ENCODE results near the gene SLC45A2. TPM values are rescaled to one million over a fixed set of nuclear protein-coding genes. Genes with fewer than 3 reads are reported as not detected.

The SLC45A2 gene
- total and polyA plus RNA-seq, 2 of the 8 experiments (the other 6 are each of a cell fraction or from before 2014, with no cell fraction given): 0.09 TPM; not detected in 1

DNA sequence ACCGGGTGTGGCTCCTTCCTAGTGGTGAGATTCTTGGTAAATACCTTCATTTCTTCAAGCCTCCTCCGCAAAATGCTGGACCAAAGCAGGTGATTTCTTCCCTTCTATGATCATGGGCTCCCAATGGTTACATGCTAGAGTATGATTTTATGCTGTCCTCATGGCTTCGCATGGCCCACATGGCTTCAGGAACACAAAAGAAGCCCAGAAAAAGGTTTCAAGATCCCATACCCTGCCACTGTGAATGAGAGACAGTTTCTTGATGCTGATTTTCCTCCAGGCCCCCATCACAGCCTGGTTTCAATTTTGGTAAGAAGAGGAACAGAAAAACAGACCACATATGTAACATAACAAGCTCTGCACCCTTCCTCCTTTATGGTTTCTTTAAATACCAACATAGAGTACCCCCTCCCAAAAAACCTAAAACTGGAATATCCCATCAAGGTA is 50.7 kb downstream of the SLC45A2 start (continued):
- TF ChIP-seq, protein P1, sequence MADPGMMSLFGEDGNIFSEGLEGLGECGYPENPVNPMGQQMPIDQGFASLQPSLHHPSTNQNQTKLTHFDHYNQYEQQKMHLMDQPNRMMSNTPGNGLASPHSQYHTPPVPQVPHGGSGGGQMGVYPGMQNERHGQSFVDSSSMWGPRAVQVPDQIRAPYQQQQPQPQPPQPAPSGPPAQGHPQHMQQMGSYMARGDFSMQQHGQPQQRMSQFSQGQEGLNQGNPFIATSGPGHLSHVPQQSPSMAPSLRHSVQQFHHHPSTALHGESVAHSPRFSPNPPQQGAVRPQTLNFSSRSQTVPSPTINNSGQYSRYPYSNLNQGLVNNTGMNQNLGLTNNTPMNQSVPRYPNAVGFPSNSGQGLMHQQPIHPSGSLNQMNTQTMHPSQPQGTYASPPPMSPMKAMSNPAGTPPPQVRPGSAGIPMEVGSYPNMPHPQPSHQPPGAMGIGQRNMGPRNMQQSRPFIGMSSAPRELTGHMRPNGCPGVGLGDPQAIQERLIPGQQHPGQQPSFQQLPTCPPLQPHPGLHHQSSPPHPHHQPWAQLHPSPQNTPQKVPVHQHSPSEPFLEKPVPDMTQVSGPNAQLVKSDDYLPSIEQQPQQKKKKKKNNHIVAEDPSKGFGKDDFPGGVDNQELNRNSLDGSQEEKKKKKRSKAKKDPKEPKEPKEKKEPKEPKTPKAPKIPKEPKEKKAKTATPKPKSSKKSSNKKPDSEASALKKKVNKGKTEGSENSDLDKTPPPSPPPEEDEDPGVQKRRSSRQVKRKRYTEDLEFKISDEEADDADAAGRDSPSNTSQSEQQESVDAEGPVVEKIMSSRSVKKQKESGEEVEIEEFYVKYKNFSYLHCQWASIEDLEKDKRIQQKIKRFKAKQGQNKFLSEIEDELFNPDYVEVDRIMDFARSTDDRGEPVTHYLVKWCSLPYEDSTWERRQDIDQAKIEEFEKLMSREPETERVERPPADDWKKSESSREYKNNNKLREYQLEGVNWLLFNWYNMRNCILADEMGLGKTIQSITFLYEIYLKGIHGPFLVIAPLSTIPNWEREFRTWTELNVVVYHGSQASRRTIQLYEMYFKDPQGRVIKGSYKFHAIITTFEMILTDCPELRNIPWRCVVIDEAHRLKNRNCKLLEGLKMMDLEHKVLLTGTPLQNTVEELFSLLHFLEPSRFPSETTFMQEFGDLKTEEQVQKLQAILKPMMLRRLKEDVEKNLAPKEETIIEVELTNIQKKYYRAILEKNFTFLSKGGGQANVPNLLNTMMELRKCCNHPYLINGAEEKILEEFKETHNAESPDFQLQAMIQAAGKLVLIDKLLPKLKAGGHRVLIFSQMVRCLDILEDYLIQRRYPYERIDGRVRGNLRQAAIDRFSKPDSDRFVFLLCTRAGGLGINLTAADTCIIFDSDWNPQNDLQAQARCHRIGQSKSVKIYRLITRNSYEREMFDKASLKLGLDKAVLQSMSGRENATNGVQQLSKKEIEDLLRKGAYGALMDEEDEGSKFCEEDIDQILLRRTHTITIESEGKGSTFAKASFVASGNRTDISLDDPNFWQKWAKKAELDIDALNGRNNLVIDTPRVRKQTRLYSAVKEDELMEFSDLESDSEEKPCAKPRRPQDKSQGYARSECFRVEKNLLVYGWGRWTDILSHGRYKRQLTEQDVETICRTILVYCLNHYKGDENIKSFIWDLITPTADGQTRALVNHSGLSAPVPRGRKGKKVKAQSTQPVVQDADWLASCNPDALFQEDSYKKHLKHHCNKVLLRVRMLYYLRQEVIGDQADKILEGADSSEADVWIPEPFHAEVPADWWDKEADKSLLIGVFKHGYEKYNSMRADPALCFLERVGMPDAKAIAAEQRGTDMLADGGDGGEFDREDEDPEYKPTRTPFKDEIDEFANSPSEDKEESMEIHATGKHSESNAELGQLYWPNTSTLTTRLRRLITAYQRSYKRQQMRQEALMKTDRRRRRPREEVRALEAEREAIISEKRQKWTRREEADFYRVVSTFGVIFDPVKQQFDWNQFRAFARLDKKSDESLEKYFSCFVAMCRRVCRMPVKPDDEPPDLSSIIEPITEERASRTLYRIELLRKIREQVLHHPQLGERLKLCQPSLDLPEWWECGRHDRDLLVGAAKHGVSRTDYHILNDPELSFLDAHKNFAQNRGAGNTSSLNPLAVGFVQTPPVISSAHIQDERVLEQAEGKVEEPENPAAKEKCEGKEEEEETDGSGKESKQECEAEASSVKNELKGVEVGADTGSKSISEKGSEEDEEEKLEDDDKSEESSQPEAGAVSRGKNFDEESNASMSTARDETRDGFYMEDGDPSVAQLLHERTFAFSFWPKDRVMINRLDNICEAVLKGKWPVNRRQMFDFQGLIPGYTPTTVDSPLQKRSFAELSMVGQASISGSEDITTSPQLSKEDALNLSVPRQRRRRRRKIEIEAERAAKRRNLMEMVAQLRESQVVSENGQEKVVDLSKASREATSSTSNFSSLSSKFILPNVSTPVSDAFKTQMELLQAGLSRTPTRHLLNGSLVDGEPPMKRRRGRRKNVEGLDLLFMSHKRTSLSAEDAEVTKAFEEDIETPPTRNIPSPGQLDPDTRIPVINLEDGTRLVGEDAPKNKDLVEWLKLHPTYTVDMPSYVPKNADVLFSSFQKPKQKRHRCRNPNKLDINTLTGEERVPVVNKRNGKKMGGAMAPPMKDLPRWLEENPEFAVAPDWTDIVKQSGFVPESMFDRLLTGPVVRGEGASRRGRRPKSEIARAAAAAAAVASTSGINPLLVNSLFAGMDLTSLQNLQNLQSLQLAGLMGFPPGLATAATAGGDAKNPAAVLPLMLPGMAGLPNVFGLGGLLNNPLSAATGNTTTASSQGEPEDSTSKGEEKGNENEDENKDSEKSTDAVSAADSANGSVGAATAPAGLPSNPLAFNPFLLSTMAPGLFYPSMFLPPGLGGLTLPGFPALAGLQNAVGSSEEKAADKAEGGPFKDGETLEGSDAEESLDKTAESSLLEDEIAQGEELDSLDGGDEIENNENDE (IDR thresholded peaks at IDR 0.05; ENCODE audit: insufficient replicate concordance, low read length): no peak
- TF ChIP-seq, protein P2, sequence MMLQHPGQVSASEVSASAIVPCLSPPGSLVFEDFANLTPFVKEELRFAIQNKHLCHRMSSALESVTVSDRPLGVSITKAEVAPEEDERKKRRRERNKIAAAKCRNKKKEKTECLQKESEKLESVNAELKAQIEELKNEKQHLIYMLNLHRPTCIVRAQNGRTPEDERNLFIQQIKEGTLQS (IDR thresholded peaks at IDR 0.05; ENCODE audit: insufficient read depth, low read depth, low read length): no peak
- TF ChIP-seq RFX5 (IDR thresholded peaks at IDR 0.05; ENCODE audit: borderline replicate concordance, low read depth, low read length): no peak
- no peak for TF ChIP-seq JUND (IDR thresholded peaks at IDR 0.05; ENCODE audit: low read length)
